Dedifferentiated amniotic fluid mesenchymal stem cell (primary cell): Measurements from ENCODE around the gene IGSF8.

Experiments used
- DNase-seq: peaks from one replicate; pipeline ENCODE4 v3.0.0-alpha.2; 2016; ENCODE audit errors: extremely low spot score

IGSF8 gene, protein sequence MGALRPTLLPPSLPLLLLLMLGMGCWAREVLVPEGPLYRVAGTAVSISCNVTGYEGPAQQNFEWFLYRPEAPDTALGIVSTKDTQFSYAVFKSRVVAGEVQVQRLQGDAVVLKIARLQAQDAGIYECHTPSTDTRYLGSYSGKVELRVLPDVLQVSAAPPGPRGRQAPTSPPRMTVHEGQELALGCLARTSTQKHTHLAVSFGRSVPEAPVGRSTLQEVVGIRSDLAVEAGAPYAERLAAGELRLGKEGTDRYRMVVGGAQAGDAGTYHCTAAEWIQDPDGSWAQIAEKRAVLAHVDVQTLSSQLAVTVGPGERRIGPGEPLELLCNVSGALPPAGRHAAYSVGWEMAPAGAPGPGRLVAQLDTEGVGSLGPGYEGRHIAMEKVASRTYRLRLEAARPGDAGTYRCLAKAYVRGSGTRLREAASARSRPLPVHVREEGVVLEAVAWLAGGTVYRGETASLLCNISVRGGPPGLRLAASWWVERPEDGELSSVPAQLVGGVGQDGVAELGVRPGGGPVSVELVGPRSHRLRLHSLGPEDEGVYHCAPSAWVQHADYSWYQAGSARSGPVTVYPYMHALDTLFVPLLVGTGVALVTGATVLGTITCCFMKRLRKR

DNA sequence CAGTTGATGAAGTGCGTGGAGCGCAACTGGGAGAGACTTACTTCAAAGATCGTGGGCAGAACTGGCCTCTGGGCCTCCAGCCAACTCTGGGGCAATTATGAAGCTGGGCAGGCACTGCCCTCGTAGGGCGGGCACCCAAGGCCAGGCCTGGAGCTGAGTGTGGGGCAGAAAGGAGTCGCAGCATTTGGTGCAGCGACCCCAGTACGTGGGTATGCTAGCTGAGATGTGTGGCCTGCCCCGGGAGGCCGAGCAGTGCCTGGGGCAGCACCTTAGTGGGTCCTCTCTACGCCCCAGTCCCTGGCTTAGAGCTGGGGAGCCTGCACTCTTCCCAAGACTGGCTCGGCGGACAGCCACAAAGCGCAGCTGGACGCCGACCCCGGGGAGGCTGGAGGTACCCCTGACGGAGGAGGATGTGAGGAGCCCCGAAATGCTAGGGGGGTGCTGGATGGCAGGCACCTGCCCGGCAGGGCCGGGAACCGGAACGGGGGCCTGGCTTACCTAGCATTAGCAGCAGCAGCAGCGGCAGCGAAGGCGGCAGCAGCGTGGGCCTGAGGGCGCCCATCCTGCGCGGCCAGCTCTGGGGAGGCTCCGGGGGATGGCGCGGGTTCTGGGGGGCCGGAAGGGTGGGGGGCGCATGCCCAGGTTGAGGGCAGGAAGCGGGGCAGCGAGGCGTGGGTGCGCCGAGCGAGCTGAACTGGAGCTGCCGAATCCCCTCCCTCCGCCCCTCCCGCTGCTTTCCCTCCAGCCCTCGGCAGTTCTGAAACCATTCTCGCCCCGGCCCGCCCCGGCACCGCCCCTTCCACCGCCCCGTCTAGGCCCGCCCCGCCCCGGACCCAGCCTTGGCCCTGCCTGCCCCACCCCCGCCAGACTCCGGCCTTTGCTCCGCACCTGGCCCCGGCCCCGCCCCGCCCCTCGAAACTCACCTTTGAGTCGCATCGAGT lies at the start of gene IGSF8:
TSS of gene IGSF8 (minus strand) at position 709 of the 941 bp plus-strand sequence. CDS start at position 562, 147 bp downstream.
- peak; percentile 58 for DNase-seq

DNA sequence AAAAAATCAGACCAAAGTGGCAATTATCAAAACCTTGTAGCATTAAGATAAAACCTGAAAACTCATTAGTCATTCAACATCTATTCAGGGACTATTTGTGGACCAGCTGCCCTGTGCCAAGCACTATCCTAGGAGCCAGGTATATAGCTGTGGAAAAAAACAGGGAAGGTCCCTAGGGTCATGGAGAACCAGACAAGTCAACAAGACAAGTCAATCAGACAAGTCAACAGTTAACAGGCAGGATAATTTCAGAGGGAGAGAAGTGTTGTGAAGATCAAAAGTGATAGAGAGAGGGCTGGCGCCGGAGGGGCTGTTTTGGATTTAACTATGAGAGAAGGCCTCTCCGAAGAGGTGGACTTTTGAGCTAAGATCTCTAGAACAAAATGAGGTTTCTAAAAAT lies 49.7 kb upstream of the IGSF8 start:
- no peak for DNase-seq

DNA sequence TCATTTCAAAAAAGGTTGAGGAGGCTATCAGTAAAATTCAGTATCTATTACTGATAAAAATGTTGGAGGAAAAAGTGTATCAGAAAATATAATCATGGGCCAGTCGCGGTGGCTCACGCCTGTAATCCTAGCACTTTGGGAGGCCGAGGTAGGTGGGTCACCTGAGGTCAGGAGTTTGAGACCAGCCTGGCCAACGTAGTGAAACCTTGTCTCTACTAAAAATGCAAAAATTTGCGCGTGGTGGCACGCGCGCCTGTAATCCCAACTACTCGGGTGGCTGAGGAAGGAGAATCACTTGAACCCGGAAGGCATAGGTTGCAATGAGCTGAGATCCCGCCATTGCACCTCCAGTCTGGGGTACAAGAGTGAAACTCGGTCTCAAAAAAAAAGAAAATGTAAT lies 47.7 kb upstream of the IGSF8 start:
- DNase-seq = no peak

GRCh38 chr1:160144921-160145320 lies 46.5 kb upstream of the IGSF8 start:
- DNase-seq = peak; percentile 33

DNA sequence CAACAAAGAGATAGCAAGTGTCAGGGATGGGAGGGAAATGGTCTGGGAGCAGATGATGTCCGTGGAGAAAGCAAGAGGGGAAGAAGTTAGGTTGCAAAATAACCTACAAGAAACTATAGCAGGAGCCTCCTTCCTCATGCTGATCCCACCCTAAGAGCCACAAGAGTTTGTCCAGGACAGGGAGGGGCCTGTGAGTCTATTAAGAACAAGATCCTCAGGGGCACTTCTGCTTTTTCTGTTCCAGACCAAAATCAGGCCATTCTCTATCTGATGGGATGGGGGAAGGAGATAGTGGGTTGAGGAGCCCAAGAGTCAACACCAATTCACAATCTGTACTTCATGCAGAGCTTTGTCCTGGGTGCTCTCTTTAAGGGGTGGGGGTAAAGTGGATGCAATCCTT lies 45.3 kb upstream of the IGSF8 start:
- no peak for DNase-seq

DNA sequence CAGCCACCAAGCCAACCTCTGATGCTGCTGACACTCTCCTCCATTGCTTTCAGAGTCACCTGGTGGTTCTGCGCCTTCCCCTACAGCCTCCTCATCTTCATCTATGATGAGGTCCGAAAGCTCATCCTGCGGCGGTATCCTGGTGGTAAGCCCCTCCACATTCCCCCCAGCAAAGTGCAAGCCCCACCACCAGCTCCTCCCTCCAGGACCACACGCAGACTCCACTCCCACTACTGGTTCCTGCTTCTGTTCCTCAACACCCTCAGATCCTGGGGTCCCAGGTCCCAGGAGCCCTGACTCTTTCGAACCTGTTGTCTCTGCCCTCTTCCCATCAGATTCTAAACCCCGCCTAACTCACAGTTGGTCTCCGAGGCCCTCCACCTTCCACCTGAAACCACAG lies 41.4 kb upstream of the IGSF8 start:
- no peak for DNase-seq

DNA sequence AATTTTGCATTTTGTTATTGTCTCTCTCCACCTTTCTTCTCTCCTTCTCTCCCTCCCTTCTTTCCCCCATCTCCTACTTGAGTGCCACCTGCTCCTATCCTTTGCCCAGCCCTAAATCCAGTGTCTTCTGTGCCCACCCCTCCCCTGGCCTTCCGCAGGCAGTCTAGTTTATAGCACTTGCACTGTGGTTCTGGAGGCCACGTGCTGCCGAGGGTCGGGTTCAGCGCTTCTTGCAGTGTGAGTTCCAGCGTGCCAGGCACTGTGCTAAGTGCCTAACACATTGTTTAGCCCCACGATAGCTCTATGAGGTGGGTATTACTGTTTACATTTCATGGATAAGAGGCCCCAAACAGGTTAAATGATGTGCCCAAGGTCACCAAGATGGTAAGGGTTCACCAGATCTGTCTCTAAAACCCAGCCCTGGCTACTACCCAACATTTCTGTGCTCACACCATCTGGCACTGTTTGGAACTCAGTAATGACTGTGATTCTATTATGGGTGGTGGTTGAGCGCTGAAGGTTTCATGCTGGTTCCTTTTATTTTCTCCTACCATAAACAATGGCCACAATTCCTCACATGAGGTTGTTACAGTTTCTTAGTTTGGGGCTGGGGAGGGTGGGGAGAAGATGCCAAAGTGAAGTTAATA lies 38.9 kb upstream of the IGSF8 start:
- DNase-seq = no peak

- no peak for DNase-seq
Measured at GRCh38 chr1:160136926-160137200, 38.4 kb upstream of the IGSF8 start.

GRCh38 chr1:160136121-160136925 lies 37.9 kb upstream of the IGSF8 start:
- DNase-seq = no peak

- DNase-seq = no peak
Measured at GRCh38 chr1:160134791-160135572, 36.6 kb upstream of the IGSF8 start.

DNA sequence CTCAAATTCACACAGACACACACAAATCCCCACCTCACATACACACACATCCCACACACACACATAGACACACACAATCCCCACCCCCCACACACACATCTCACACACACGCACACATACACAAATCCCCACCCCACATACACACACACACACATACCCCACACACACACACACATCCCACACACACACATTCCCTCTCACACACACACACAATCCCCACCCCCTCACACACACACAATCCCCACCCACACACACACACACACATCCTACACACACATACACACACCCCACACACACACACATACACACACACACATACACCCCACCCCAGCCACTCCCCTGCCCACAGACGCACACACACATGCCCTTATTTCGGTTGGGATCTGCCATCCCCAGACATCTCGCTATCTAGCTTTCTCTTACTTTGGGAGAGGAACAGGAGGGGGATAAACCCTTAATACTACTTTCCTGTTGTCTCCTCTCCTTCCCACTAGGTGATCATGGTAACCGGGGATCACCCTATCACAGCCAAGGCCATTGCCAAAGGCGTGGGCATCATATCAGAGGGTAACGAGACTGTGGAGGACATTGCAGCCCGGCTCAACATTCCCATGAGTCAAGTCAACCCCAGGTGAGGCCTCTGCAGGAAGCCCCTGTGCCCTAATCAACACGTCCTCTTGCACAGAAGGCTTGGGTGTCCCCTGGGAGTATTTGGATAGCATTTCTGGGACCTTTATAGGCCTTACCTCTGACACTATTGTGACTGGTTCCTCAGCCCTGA lies 35.8 kb upstream of the IGSF8 start:
- no peak for DNase-seq

- DNase-seq = no peak
Measured at GRCh38 chr1:160131803-160132565, 33.6 kb upstream of the IGSF8 start.

GRCh38 chr1:160130939-160131338 lies 32.5 kb upstream of the IGSF8 start:
- no peak for DNase-seq

DNA sequence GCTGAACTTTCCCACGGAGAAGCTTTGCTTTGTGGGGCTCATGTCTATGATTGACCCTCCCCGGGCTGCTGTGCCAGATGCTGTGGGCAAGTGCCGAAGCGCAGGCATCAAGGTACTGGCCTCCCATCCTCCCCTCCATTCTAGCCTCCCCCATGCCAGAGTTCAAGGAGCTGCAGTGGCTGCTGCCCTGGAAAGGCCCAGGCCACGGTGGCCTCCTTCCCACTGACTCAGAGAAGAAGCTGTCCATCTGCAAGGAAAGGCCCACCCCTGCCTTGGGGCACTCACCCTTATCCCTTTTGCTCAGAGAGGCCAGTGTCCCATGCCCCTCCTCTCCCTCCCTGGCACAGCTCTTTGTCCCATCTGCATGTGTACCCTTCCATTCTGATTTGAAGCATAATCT lies 32.1 kb upstream of the IGSF8 start:
- DNase-seq = no peak

DNA sequence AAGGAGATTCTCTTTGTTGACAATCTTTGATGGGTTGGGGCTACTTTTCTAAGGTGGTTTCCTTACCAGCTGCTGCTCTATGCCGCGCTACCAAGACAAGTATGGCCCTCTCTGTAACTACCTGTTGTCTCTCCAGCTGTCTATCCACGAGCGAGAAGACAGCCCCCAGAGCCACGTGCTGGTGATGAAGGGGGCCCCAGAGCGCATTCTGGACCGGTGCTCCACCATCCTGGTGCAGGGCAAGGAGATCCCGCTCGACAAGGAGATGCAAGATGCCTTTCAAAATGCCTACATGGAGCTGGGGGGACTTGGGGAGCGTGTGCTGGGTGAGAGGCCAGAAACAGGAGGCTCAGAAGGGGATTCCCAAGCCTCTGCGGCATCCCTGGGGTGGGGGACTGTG lies 31.5 kb upstream of the IGSF8 start:
- no peak for DNase-seq

DNA sequence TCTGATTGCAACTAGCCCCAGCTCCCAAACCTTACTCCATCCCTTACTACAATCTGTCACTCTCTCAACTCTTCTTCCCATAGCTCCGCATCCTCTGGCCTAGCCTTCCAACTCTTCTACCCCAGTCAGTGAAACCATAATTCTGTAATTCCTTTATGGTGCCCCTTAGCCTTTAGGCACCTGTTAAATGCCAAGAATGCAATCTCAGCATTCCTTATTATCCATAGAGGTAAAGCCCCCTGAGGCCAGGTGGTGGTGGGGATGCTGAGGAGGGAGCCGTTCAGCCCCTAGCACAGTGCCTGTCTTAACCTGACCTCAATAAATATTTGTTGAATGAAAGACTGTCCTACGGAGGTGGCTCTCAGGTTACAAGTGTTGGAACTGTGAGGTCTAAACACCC lies 31.1 kb upstream of the IGSF8 start:
- DNase-seq = no peak

DNA sequence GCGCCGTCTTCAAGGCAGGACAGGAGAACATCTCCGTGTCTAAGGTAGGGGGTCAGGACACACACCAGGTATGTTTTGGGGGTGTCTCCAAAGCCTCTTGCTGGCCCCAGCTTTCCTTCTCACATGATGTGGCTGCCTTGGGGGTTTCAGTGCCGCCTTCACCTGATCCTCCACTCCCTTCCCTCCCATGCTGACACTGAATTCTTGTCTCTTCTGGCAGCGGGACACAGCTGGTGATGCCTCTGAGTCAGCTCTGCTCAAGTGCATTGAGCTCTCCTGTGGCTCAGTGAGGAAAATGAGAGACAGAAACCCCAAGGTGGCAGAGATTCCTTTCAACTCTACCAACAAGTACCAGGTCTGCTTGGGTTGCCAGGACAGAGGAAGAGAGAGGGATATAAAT lies 30.6 kb upstream of the IGSF8 start:
- DNase-seq = no peak

GRCh38 chr1:160128636-160129035 lies 30.2 kb upstream of the IGSF8 start:
- DNase-seq = no peak
